Measurements from ENCODE around the gene GABBR2.

The GABBR2 gene

GRCh38 chr9:98247831-98248657 is 460.7 kb downstream of the GABBR2 start:
- no peak for DNase-seq

GRCh38 chr9:98242426-98242825 is 466.3 kb downstream of the GABBR2 start:
- no peak for DNase-seq

- DNase-seq: no peak
Measured at GRCh38 chr9:98241357-98242300, 467.1 kb downstream of the GABBR2 start.

GRCh38 chr9:98240475-98240874 is 468.3 kb downstream of the GABBR2 start:
- no peak for DNase-seq
